WTC11 (cell line): ENCODE results near the gene MORN5. TPM values are rescaled to one million over a fixed set of nuclear protein-coding genes. Genes with fewer than 3 reads are reported as not detected.

ENCODE experiments used
- ATF2 ChIP-seq: sonication (generic); formaldehyde crosslinking; IDR thresholded peaks from 2 replicates; pipeline ENCODE4 v1.8.1; 2022; ENCODE audit warnings: low read depth, missing genetic modification reagents, borderline replicate concordance
- CBFB ChIP-seq: sonication (generic); formaldehyde crosslinking; IDR thresholded peaks from 2 replicates; pipeline ENCODE4 v1.8.1; 2022; ENCODE audit warnings: mild to moderate bottlenecking, low read depth, missing genetic modification reagents
- CREM ChIP-seq: sonication (generic); formaldehyde crosslinking; IDR thresholded peaks from 2 replicates; pipeline ENCODE4 v1.8.1; 2022; ENCODE audit warnings: mild to moderate bottlenecking, missing genetic modification reagents, moderate library complexity
- ESRRA ChIP-seq: sonication (generic); formaldehyde crosslinking; IDR thresholded peaks from 2 replicates; pipeline ENCODE4 v1.8.1; 2022; ENCODE audit warnings: mild to moderate bottlenecking, missing genetic modification reagents, borderline replicate concordance
- ETV6 ChIP-seq: sonication (generic); formaldehyde crosslinking; IDR thresholded peaks from 2 replicates; pipeline ENCODE4 v1.8.1; 2022; ENCODE audit warnings: mild to moderate bottlenecking, missing genetic modification reagents
- FOXP1 ChIP-seq: sonication (generic); formaldehyde crosslinking; IDR thresholded peaks from 2 replicates; pipeline ENCODE4 v1.8.0; 2022; ENCODE audit warnings: missing genetic modification reagents, mild to moderate bottlenecking, moderate library complexity, borderline replicate concordance
- HMGA2 ChIP-seq: fragments of 250-450 bp; sonication (Bioruptor Pico); IDR thresholded peaks from 2 replicates; pipeline ENCODE4 v1.4.0; 2021; ENCODE audit warnings: mild to moderate bottlenecking, moderate library complexity
- NFE2L1 ChIP-seq: sonication (generic); formaldehyde crosslinking; IDR thresholded peaks from 2 replicates; pipeline ENCODE4 v1.8.1; 2023; ENCODE audit warnings: missing genetic modification reagents
- NR3C1 ChIP-seq: sonication (generic); formaldehyde crosslinking; conservative IDR thresholded peaks from 2 replicates; pipeline ENCODE4 v1.8.1; 2023; ENCODE audit warnings: low read depth, mild to moderate bottlenecking, missing genetic modification reagents
- PRDM15 ChIP-seq: sonication (generic); formaldehyde crosslinking; IDR thresholded peaks from 2 replicates; pipeline ENCODE4 v1.8.0; 2022; ENCODE audit warnings: missing genetic modification reagents
- RELA ChIP-seq: sonication (generic); formaldehyde crosslinking; IDR thresholded peaks from 2 replicates; pipeline ENCODE4 v1.8.1; 2022; ENCODE audit warnings: missing genetic modification reagents, mild to moderate bottlenecking, borderline replicate concordance
- SMAD3 ChIP-seq: sonication (generic); formaldehyde crosslinking; IDR thresholded peaks from 2 replicates; pipeline ENCODE4 v1.8.0; 2022; ENCODE audit warnings: missing genetic modification reagents, mild to moderate bottlenecking, borderline replicate concordance
- SP1 ChIP-seq: sonication (generic); formaldehyde crosslinking; conservative IDR thresholded peaks from 2 replicates; pipeline ENCODE4 v1.8.1; 2022; ENCODE audit warnings: missing genetic modification reagents
- STAT6 ChIP-seq: sonication (generic); formaldehyde crosslinking; conservative IDR thresholded peaks from 2 replicates; pipeline ENCODE4 v1.8.1; 2023; ENCODE audit warnings: mild to moderate bottlenecking, low read depth, missing genetic modification reagents, moderate library complexity
- TCF7 ChIP-seq: sonication (generic); formaldehyde crosslinking; IDR thresholded peaks from 2 replicates; pipeline ENCODE4 v1.8.0; 2022; ENCODE audit warnings: mild to moderate bottlenecking, low read depth, missing genetic modification reagents, moderate library complexity
- TP53 ChIP-seq: sonication (generic); formaldehyde crosslinking; IDR thresholded peaks from 2 replicates; pipeline ENCODE4 v1.8.1; 2023; ENCODE audit warnings: mild to moderate bottlenecking, missing genetic modification reagents
- ZBTB21 ChIP-seq: sonication (generic); formaldehyde crosslinking; IDR thresholded peaks from 2 replicates; pipeline ENCODE4 v1.8.1; 2023; ENCODE audit warnings: mild to moderate bottlenecking, missing genetic modification reagents, borderline replicate concordance
- ZNF317 ChIP-seq: sonication (generic); formaldehyde crosslinking; IDR thresholded peaks from 2 replicates; pipeline ENCODE4 v1.8.1; 2023; ENCODE audit warnings: low read depth, mild to moderate bottlenecking, moderate library complexity, missing genetic modification reagents, borderline replicate concordance
- total RNA-seq: library from RNA; stranded (reverse); gene quantifications from 3 replicates; pipeline ENCODE4 v1.2.3, GENCODE V29; 2021
- TF ChIP-seq, protein P1 (sequence below): sonication (generic); formaldehyde crosslinking; IDR thresholded peaks from 2 replicates; pipeline ENCODE4 v1.8.0; 2023; ENCODE audit warnings: mild to moderate bottlenecking, missing genetic modification reagents
- TF ChIP-seq, protein P2 (sequence below): sonication (generic); formaldehyde crosslinking; IDR thresholded peaks from 2 replicates; pipeline ENCODE4 v1.8.1; 2022; ENCODE audit warnings: mild to moderate bottlenecking, moderate library complexity, missing genetic modification reagents
- TF ChIP-seq, protein P3 (sequence below): sonication (generic); formaldehyde crosslinking; IDR thresholded peaks from 2 replicates; pipeline ENCODE4 v1.8.0; 2022; ENCODE audit warnings: mild to moderate bottlenecking, missing genetic modification reagents
- TF ChIP-seq, protein P4 (sequence below): sonication (generic); formaldehyde crosslinking; IDR thresholded peaks from 2 replicates; pipeline ENCODE4 v1.8.0; 2022; ENCODE audit warnings: mild to moderate bottlenecking, missing genetic modification reagents
- TF ChIP-seq, protein P5 (sequence below): sonication (generic); formaldehyde crosslinking; IDR thresholded peaks from 2 replicates; pipeline ENCODE4 v1.8.0; 2023; ENCODE audit warnings: missing genetic modification reagents

Gene MORN5
- total RNA-seq, 1 experiment from 2014 or later = not detected

DNA sequence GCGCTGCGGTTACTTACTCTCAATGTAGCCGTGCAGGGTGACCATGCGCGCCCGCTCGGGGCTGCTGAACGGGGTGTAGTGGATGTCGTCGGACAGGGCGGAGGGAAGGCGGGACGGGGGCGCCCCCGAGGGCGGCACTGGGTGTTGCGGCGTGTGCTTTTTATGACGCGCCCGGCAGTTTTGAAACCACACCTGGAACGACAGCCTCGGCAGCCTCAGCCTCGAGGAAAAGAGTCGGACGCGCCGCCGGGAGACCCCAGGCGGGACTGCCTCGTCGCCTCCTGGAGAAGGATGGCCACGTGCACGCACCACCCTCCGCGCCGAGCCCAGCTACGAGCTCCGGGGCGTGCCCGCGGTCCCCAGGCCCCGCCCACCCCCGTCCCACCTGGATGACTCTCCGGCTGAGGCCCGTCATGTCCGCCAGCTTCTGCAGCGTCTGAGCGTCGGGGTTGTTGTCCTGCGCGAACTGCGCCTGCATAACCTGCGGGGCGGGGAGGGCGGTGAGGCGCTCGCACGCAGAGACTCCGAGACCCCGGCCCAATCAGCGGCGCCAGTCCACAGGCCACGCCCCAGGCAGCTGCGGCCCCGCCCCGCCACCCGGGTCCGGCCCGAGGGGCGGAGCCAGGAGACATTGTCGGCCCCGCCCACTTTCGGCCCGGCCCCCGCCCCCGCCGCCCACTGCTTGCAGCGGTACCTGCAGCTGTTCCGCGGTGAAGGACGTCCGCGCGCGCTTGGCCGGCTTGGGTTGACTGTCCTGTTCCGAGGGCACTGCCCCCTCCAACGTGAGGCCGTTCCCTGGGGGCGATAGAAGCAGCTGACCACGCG lies 54.1 kb downstream of the MORN5 start (continued):
- TF ChIP-seq TP53 (CRISPR knock-in tag) (peak; percentile 92), CBFB (CRISPR knock-in tag) (no peak), CREM (0 out of 2 replicates have a peak, but pooled peaks have one; percentile 9), ZBTB21 (peak; percentile 61; the same call in 1 of the 2 replicates), SMAD3 (peak; percentile 27; the same call in 1 of the 2 replicates), NR3C1 (CRISPR knock-in tag) (no peak), ATF2 (CRISPR knock-in tag) (no peak), PRDM15 (no peak; the same call in 1 of the 2 replicates), ZNF317 (CRISPR knock-in tag) (peak; percentile 68), ESRRA (CRISPR knock-in tag) (peak; percentile 90), FOXP1 (peak; percentile 96), RELA (CRISPR knock-in tag) (peak; percentile 91), STAT6 (CRISPR knock-in tag) (no peak), NFE2L1 (CRISPR knock-in tag) (peak; percentile 95), SP1 (peak; percentile 69), ETV6 (CRISPR knock-in tag) (peak; percentile 93), HMGA2 (CRISPR knock-in tag) (no peak), TCF7 (CRISPR knock-in tag) (0 out of 2 replicates have a peak, but pooled peaks have one; percentile 61)
- TF ChIP-seq, protein P1, sequence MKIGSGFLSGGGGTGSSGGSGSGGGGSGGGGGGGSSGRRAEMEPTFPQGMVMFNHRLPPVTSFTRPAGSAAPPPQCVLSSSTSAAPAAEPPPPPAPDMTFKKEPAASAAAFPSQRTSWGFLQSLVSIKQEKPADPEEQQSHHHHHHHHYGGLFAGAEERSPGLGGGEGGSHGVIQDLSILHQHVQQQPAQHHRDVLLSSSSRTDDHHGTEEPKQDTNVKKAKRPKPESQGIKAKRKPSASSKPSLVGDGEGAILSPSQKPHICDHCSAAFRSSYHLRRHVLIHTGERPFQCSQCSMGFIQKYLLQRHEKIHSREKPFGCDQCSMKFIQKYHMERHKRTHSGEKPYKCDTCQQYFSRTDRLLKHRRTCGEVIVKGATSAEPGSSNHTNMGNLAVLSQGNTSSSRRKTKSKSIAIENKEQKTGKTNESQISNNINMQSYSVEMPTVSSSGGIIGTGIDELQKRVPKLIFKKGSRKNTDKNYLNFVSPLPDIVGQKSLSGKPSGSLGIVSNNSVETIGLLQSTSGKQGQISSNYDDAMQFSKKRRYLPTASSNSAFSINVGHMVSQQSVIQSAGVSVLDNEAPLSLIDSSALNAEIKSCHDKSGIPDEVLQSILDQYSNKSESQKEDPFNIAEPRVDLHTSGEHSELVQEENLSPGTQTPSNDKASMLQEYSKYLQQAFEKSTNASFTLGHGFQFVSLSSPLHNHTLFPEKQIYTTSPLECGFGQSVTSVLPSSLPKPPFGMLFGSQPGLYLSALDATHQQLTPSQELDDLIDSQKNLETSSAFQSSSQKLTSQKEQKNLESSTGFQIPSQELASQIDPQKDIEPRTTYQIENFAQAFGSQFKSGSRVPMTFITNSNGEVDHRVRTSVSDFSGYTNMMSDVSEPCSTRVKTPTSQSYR (CRISPR knock-in tag) = peak; percentile 94
- TF ChIP-seq, protein P2, sequence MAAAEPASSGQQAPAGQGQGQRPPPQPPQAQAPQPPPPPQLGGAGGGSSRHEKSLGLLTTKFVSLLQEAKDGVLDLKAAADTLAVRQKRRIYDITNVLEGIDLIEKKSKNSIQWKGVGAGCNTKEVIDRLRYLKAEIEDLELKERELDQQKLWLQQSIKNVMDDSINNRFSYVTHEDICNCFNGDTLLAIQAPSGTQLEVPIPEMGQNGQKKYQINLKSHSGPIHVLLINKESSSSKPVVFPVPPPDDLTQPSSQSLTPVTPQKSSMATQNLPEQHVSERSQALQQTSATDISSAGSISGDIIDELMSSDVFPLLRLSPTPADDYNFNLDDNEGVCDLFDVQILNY (CRISPR knock-in tag) = peak; percentile 91
- TF ChIP-seq, protein P3, sequence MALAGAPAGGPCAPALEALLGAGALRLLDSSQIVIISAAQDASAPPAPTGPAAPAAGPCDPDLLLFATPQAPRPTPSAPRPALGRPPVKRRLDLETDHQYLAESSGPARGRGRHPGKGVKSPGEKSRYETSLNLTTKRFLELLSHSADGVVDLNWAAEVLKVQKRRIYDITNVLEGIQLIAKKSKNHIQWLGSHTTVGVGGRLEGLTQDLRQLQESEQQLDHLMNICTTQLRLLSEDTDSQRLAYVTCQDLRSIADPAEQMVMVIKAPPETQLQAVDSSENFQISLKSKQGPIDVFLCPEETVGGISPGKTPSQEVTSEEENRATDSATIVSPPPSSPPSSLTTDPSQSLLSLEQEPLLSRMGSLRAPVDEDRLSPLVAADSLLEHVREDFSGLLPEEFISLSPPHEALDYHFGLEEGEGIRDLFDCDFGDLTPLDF (CRISPR knock-in tag) = peak; percentile 89; the same call in 1 of the 2 replicates
- TF ChIP-seq, protein P4, sequence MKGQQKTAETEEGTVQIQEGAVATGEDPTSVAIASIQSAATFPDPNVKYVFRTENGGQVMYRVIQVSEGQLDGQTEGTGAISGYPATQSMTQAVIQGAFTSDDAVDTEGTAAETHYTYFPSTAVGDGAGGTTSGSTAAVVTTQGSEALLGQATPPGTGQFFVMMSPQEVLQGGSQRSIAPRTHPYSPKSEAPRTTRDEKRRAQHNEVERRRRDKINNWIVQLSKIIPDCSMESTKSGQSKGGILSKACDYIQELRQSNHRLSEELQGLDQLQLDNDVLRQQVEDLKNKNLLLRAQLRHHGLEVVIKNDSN (CRISPR knock-in tag) = peak; percentile 80; the same call in 1 of the 2 replicates
- TF ChIP-seq, protein P5, sequence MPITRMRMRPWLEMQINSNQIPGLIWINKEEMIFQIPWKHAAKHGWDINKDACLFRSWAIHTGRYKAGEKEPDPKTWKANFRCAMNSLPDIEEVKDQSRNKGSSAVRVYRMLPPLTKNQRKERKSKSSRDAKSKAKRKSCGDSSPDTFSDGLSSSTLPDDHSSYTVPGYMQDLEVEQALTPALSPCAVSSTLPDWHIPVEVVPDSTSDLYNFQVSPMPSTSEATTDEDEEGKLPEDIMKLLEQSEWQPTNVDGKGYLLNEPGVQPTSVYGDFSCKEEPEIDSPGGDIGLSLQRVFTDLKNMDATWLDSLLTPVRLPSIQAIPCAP (CRISPR knock-in tag) = peak; percentile 84; the same call in 1 of the 2 replicates
